BE2C (cell line): ENCODE results near the gene SEC16B.

Experiments used
- DNase-seq: peaks from one replicate; pipeline ENCODE4 v3.0.0-alpha.2; 2020
- H3K27me3 ChIP-seq: fragments of 250-450 bp; sonication (Bioruptor Pico); 2 replicates; pipeline ENCODE4 v1.5.1; 2020; ENCODE audit warnings: mild to moderate bottlenecking
- H3K36me3 ChIP-seq: fragments of 250-450 bp; sonication (Bioruptor Pico); 2 replicates; pipeline ENCODE4 v1.5.1; 2020; ENCODE audit warnings: mild to moderate bottlenecking
- H3K4me1 ChIP-seq: fragments of 250-450 bp; sonication (Bioruptor Pico); 2 replicates; pipeline ENCODE4 v1.5.1; 2020
- H3K4me3 ChIP-seq: 2 replicates; pipeline ENCODE4 v1.5.1; 2011; ENCODE audit warnings: low read depth, low read length
- H3K9me3 ChIP-seq: fragments of 250-450 bp; sonication (Bioruptor Pico); 2 replicates; pipeline ENCODE4 v1.5.1; 2020
- TF ChIP-seq, protein P1 (sequence below): IDR thresholded peaks from 2 replicates; pipeline ENCODE4 v1.5.1; 2012; ENCODE audit warnings: mild to moderate bottlenecking, low read depth, low read length

The SEC16B gene

DNA sequence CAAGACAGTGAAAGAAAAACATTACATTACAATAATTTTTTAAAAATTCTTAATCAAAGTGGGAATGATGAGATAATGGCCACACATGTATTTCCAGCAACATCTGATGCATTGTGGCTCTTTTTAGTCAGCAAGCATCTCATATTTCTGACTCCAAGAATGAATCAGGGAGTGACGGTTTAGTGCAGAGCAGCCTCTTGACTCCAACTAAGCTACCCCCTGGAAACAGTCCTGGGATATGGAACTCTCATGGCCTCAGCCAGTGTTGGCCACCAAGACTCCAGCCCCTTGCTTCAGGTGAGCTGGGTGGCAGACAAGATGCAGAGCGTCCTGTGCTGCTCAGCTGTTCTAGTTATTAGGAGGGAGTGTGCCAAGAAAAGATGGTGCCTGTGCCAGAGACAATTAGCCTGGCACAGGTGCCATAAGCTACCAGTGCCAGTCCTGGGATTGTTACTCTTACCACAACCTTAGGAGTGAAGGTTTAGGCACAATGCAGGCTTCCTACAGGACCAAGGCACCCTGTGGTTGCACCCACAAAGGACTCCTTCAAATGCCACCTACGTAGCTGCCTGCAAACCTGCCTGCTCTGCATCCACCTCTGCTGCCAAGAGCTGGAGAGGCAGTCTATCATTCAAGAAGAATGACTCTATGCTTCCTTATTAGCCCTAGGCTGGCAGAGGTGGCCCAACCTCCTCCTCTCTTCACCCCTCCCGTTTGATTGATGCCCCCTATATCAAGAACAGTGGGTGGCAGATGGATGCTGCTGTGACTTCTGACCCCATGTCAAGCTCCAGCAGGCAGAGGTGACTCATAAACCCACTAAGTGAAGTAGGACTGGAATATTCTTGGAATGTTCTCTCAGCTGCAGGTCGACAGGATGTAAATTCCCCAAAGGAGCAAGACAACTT is 6.0 kb upstream of the SEC16B start:
- H3K9me3 ChIP-seq, result no peaks in the 10 kb centered on the region
- H3K36me3 ChIP-seq, result no peaks in the 10 kb centered on the region
- TF ChIP-seq, protein P1, sequence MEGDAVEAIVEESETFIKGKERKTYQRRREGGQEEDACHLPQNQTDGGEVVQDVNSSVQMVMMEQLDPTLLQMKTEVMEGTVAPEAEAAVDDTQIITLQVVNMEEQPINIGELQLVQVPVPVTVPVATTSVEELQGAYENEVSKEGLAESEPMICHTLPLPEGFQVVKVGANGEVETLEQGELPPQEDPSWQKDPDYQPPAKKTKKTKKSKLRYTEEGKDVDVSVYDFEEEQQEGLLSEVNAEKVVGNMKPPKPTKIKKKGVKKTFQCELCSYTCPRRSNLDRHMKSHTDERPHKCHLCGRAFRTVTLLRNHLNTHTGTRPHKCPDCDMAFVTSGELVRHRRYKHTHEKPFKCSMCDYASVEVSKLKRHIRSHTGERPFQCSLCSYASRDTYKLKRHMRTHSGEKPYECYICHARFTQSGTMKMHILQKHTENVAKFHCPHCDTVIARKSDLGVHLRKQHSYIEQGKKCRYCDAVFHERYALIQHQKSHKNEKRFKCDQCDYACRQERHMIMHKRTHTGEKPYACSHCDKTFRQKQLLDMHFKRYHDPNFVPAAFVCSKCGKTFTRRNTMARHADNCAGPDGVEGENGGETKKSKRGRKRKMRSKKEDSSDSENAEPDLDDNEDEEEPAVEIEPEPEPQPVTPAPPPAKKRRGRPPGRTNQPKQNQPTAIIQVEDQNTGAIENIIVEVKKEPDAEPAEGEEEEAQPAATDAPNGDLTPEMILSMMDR, result no peak
- no peaks in the 10 kb centered on the region for H3K4me1 ChIP-seq
- H3K4me3 ChIP-seq, result no peak overlapping the region
- H3K27me3 ChIP-seq, result no peaks in the 10 kb centered on the region
- no peak for DNase-seq

DNA sequence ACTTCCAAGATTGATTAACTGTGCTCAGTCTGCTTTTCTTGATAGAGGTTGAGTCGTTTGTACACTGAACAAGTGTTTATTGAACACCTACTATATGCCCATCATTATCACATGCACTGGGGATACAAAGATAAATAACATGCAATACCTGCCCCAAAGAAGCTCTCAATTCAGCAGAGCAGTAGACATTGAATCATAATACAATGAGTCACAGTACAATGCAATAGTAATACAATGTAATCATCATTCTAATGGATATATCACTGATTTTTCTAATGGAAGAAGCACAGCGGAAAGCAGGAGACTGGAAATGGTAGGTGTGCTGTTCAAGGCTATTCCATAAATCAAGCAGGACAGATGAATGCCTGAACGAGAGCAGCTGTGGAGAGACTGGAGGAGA is 3.7 kb upstream of the SEC16B start:
- no peak for DNase-seq
- Histone ChIP-seq H3K27me3 (no peaks in the 10 kb centered on the region), H3K9me3 (no peaks in the 10 kb centered on the region), H3K4me3 (no peak overlapping the region), H3K36me3 (no peaks in the 10 kb centered on the region), H3K4me1 (no peaks in the 10 kb centered on the region)
- TF ChIP-seq, protein P1, result no peak

DNA sequence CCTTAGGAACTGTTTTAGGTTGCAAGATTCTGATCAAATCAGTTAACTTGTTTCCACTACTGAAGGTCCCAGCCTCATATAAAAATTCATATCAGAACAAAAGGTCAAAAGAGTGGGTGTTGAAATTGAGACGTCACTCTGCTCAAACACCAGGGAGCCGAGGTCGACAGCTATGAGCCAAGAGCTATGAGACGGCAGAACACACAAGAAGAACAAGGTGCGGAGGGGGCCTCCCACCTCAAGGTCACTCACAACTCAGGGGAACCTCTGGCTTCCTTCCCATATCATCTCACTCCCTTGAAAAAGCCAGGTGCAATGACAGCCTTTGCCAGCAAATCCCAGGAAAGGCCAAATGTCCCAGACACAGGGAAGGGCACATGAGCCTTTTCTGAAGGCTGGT is 749 bp downstream of the SEC16B start:
- H3K36me3 ChIP-seq, result no peaks in the 10 kb centered on the region
- DNase-seq, result no peak
- H3K27me3 ChIP-seq, result no peaks in the 10 kb centered on the region
- H3K4me1 ChIP-seq, result no peaks in the 10 kb centered on the region
- H3K4me3 ChIP-seq, result no peak overlapping the region
- TF ChIP-seq, protein P1, result no peak
- no peaks in the 10 kb centered on the region for H3K9me3 ChIP-seq

DNA sequence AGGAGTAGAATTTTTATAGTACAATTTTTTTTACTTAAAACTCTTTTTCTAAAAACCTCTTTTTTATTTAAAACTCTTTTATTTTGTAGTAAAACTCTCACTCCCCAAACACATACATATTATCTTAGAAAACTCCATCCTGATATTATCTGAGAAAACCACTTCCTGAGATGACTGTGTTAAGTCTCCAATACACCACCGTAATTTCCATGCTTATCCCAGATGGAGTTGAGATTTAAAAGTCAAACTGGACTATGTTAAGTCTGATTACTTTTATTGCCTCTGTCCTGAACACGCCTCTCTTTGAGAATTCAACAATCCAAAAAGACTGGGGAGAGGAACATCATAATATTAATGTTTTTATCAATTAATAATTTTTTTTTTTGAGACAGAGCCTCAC is 3.7 kb downstream of the SEC16B start:
- H3K4me1 ChIP-seq, result no peaks in the 10 kb centered on the region
- no peaks in the 10 kb centered on the region for H3K9me3 ChIP-seq
- TF ChIP-seq, protein P1, result no peak
- H3K4me3 ChIP-seq, result no peak overlapping the region
- DNase-seq, result no peak
- H3K27me3 ChIP-seq, result no peaks in the 10 kb centered on the region
- no peaks in the 10 kb centered on the region for H3K36me3 ChIP-seq

DNA sequence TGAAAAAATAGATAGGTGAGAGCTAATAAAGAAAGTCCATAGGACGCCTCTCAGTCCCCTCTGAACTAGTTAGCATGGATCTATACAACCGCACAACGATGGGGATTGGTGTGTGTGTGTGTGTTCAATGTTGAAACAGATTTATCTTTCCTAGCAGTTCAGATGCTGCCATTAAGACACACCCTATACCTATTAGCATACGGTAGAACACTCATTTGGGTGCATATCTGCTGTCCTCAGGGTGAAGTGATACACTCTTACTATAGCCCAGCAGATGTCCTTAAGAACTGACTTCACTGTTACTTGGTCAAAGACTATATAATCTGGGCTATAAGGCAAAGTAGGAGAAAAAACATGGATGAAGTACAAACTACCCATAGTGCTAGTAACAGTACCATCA is 4.6 kb downstream of the SEC16B start:
- no peak for DNase-seq
- Histone ChIP-seq H3K27me3 (no peaks in the 10 kb centered on the region), H3K36me3 (no peaks in the 10 kb centered on the region), H3K9me3 (no peaks in the 10 kb centered on the region), H3K4me3 (no peak overlapping the region), H3K4me1 (no peaks in the 10 kb centered on the region)
- TF ChIP-seq, protein P1, result no peak

DNA sequence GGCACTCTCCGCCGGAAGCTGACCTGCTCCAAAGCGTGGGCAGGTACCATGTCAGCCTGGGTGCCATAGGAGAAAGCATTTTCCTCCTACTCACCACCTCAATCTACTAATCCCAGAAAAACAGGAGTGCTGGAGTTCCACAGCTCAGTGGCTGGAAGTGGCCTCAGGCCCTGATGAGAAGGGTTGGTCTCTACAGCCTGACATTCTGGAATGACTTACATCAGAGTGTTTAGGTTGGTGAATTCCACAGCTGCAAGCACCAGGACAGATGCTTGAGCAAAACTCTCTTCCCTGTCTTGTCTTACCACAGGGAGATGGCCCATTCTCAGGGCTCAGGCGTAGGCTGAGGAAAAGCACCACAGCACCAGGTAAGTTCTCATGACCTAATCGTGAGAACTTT is 5.5 kb downstream of the SEC16B start:
- H3K4me1 ChIP-seq, result no peaks in the 10 kb centered on the region
- TF ChIP-seq, protein P1, result no peak
- no peak for DNase-seq

More for the DNA sequence above, 5.5 kb downstream of the SEC16B start:
- no peaks in the 10 kb centered on the region for H3K27me3 ChIP-seq
- no peaks in the 10 kb centered on the region for H3K9me3 ChIP-seq
- H3K36me3 ChIP-seq, result no peaks in the 10 kb centered on the region
- no peak overlapping the region for H3K4me3 ChIP-seq
